Fibroblast of upper back skin (primary cell): ENCODE data around the gene ANKRA2.

ENCODE experiments used
- DNase-seq: peaks from one replicate; pipeline ENCODE4 v3.0.0-alpha.2; 2013

ANKRA2 gene, protein sequence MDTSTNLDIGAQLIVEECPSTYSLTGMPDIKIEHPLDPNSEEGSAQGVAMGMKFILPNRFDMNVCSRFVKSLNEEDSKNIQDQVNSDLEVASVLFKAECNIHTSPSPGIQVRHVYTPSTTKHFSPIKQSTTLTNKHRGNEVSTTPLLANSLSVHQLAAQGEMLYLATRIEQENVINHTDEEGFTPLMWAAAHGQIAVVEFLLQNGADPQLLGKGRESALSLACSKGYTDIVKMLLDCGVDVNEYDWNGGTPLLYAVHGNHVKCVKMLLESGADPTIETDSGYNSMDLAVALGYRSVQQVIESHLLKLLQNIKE

DNA sequence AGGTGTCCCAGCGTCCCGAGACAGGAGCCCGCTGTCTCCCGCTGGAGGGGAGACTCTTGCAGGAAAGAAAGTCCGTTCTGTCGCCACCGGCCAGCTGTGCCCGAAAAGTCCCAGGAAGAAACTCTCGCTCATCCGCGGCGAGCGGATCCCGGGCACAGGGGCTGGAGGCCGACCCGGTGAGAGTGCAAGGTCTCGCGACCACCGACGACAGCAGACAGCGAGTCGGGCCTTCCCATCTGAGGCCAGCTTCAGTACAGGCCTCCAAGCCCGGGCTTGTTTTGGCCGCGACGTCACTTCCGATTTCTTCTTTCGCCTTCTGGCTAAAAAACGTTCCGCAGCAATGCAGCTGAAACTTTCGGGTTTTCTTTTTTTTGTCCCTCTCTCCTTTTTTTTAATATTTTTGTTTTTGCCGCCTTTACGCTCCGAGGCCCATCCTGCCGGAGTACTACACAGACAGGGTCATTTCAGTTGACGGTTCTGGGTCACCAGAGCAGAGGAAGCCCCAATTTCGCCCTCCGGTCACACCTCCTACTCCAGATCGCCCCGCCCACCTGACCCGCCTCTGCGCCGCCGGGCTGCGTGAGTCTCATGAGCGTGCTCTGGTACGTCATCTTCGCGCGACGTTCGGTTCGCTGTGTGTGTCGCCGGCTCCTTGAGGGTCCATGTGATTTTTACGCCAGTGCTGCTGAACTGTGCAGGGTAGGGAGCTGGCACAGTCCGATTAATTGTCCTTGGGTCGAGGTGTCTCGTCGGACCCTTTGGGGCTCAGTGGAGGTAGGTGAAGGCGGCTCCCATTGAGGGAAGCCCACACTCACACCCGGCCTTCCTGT is at the start of gene ANKRA2, which contains the start of gene UTP15:
Gene ANKRA2, minus strand, starts transcription at position 501 of the 830 bp plus-strand sequence. CDS start 2,758 bp downstream, outside the sequence.
Gene UTP15, plus strand, starts transcription at position 605 of the 830 bp plus-strand sequence. CDS start 1,602 bp downstream, outside the sequence.
- peak; percentile 98 for DNase-seq

DNA sequence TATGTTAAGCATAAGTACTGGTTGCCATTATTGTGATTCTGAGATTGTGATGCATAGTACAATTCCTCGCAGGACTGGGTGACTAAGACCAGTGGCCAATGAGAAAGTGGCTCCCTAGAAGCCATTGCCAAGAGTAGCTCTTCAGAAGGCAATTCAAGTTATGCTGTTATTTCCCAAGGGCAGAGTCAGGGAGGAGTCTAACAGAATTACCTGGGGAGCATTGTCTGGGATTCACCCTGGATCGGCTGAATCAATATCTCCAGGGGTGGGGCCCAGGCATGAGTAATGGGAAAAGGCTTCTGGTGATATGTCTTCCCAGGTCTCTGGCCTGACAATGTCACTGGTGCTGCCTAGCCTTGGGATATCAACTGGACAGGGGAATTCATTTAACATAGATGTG is 49.6 kb upstream of the ANKRA2 start:
- DNase-seq: no peak

DNA sequence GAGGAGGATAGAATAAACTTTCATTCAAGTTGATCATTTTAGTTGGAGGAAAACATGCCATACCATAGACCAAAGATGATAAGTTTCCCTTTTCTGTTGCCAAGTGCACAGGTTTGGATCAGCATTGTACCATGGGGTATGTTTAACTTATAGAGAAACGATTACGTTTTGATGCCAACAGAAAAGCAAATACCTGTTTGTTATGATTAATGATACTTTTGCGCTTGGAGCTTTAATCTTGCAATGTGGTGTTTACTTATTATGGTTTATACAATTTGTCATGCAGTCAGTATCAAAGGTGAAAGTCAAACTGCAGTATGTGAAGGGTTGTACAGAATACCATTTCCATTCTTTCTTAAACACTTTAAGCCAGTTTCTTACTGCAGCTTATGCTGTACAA is 47.4 kb upstream of the ANKRA2 start:
- no peak for DNase-seq

DNA sequence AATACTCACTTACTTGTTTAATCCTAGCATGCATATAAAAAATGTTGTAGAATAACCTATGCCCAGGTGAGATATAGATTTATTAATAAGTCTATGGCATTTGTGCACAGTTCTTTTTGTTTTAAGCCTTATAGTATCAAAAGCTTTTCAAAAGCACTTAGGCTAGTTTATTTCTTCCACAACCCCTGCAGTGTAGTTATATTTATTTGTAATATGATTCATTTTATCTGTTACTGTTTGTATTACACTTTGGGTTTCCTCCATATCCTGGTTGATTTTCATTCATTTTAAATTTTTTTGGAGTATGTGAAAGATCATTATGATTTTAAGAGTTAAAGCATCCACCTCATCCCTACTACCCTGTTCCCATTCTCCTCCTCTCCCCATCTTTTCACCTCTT is 41.8 kb upstream of the ANKRA2 start:
- DNase-seq: no peak

- no peak for DNase-seq
Observed at GRCh38 chr5:73606206-73606753, 40.8 kb upstream of the ANKRA2 start.

DNA sequence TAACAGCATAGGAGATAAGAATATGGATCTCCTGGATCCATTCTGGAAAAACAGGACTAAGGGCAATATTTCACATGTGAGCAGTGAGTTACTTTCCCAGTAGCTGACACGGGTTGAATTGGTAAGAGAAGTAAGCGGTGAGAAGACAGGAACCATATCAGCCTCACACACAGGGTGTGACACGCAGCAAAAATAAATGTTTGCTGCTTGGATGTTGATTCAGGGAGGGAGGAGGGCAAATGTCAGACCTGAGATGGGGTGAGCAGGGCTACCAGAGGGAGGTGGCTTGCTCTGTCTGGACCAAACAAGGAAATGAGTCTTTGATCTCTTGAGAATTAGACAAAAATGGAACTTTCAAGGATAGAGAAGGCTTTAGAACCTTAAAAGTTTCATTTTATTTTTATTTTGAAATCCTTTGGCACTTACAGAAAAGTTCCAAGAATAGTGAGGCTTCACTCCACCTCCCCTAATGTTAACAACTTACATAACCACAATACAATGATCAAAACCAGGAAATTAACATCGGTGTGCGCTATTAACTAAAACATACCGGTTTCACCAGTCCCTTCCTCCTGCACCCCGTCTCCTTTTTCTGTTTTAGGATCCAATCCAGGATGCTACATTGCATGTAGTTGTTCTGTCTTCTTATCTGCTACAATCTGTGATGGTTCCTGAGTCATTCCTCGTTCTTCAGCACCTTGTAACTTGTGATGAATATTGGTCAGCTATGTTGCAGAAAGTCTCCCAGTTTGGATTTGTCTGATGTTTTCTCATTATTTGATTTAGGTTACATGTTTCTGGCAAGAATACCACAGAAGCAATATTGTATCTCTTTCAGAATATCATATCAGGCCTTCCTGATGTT is 40.0 kb upstream of the ANKRA2 start:
- no peak for DNase-seq

DNA sequence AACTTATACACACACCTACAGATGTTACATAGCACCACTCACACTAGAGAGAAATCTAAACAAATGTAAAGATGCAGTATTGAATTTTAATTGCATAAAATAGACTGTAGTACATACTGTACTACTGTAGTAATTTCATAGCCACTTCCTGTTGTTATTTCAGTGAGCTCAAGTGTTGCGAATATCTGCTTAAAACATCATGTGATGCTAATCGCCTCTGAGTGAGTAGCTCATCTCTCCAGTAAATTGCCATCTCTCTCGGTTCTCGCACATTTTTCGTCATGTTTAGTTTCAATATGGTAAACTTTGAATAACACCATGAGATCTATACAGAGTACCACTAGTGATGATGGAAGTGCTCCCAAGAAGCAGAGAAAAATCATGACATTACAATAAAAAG is 38.6 kb upstream of the ANKRA2 start:
- no peak for DNase-seq

DNA sequence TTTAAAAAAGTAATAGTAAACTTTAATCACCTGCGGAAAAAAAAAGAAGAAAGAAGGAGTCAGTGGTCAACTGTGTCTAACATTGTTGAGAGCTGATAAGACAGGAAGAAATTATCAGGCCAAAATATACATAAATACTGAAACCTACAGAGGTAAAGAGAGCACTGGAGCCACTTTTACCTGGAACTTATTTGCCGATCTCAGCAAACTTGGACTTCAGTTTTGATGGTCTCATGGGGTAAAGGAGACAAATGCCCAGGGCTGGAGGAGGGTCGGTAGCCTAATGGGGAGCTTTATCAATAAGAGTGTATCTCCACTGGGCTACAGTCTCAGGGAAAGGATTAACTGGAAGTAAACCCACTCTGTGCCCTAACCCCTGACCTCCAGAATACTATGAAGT is 33.9 kb upstream of the ANKRA2 start:
- DNase-seq: no peak

GRCh38 chr5:73596705-73597328 is 31.4 kb upstream of the ANKRA2 start:
- DNase-seq: peak; percentile 21

GRCh38 chr5:73592551-73592950 is 27.1 kb upstream of the ANKRA2 start:
- peak; percentile 62 for DNase-seq

GRCh38 chr5:73591698-73592501 is 26.5 kb upstream of the ANKRA2 start:
- peak; percentile 77 for DNase-seq

DNA sequence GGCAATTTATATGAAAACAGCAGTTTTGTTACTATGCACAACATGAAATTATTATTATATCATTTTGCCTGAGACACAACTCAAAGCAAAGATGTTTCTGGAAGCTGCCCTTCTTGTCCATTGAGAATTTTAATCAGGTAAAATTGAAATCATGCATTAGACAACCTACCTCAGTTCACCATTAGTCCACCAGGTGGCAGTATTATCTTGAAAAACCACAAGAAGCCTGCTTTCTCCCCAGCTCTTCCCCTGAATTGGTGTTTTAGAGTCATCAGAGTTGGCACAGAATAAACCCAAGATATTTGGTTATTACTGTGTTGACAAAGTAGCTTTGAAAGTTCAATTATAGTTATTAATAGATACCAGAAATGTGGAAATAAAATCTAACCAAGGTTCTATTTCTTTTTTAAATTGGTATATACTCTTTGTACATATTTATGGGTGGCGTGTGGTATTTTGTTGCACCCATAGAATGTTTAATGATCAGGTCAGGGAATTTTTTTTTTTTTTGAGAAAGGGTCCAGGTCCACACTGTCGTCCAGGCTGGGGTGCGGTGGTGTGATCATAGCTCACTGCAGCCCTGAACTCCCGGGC is 25.8 kb upstream of the ANKRA2 start:
- DNase-seq: peak; percentile 87

DNA sequence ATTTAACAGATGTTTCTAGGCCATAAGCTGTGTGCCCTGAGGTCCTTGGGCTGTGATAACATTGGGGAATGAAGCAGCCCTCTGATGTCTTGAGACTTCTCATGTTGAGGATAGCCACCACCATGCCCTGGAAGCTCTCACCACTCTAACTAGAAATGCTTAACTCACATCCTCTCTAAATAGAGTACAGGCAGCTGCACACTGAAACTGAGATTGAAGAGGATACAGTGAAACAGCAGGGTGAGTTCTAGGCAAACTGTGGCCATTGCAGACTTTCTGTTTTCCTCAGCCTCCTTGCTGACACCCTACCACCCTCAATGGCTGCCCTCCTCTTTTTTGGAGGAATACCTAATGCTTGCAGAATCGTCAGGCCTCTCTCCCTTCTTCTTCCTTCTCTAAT is 22.5 kb upstream of the ANKRA2 start:
- no peak for DNase-seq

DNA sequence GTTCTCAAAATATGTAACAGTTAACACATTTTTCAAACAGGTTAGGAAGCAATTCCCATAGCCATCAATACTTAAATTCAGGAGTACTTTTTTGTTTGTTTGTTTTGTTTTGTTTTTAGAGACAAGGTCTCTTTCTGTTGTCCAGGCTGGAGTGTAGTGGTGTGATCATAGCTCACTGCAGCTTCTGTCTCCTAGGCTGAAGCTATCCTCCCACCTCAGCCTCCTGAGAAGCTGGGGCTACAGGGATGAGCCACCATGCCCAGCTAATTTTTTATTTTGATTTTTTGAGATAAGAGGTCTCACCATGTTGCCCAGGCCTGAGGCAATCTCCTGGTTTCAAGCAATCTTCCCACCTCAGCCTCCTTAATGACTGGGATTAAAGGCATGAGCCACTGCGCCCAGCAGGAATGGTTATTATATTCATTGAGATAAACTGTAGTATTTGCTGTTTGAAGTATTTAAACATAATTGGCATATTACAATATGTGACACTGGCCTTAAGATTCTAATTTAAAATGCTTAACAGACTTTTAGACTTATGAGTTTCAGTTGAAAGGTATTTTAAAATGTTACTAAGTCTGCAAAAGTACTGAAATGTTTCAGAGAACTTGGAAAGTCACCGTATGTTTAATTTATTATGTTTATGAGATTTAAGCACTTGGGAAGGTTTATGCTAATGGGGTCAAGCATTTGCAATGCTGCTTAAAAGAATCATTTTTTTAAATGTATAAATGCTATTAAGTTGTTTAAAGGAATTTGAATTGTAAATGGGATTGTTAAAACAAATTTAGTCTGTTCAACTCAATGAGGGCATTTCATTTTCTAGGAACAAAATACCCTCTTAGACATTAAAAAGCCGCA is 17.1 kb upstream of the ANKRA2 start:
- no peak for DNase-seq

GRCh38 chr5:73565969-73566547 is 619 bp upstream of the ANKRA2 start:
- DNase-seq: no peak

- DNase-seq: no peak
Observed at GRCh38 chr5:73564675-73565074, 764 bp downstream of the ANKRA2 start.

DNA sequence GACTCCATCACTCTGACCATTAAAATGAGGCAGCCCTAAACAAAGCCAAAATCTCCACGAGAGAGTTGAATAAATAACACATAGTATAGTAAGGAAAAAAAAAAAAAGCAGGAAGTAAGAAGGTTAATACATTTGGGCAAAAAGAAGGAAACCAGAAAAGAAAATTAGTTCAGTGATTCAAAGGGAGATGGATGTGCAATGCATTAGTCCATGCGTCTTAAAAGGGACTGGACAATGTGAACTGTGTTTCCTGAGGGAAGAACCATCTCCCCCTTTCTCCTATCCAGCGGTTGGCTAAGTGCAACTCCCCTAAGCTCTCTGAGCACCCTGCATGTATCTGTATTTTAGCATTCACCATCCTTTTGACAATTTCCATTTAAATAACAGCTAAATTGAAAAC is 1.4 kb downstream of the ANKRA2 start:
- no peak for DNase-seq

DNA sequence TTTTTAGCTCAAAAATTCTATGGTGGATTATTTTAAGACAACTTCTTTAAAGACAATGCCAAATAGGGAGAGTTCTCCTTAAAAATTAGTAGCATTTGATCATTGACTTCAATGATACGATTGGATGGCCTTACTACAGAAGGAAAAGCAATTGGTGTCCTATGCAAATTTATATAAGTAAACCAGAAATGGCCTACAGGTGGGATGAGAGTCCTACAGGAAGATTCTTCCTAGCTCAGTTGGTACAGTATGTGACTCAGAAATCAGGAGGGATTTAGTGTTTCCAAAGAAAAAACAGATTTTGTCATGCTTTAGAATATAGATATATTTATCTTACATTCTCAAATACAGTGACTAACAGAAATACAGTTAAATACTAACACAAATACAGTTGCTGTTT is 6.5 kb downstream of the ANKRA2 start:
- no peak for DNase-seq

DNA sequence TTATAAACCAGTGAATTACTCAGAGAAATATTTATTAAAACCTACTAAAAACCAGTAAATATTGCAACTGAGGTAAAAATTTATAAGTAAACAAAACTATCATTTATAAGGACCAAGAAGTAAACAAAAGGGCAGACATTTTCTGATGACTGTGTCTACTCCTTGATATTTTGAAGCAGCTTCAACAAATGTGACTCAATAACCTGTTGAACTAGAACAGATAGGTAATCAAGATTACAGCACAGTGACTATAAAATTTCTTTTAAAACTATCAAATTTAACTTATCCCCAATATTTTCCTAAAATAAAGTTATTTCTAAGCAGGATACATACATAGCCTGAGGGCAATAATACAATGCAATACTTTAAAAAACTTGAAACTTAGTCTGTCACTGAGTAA is 12.8 kb downstream of the ANKRA2 start:
- no peak for DNase-seq

DNA sequence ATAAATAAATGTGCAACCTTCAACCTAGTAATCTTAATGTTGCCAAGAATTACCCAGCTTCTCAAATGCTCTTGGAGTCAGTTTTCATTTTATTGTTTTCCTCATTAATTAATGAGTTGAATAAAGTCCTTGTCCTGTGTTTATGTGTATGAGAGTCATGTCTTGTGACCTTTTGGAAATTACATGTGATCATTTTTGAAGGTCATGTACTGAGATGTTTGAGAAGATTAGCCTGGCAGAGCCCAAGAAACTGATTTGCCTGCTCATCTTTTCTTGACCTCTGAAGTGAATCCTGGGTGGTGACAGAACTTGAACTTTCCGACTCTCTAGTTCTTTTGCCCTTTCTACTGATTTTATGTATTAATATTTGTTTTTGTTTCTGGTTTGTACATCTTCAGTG is 15.4 kb downstream of the ANKRA2 start:
- DNase-seq: no peak
